Measurements from ENCODE around the gene SPATA24.
"Not testable (repeated sequence)": the region's sequence is repeated elsewhere in the genome, so short reads cannot be mapped to it uniquely, and the experiment has no call there.

The SPATA24 gene

GRCh38 chr5:139383275-139383992, 20.5 kb downstream of the SPATA24 start, which contains the start of gene SLC23A1:
Gene SLC23A1, minus strand, starts transcription at chr5:139383297. Its CDS starts 44 bp downstream, at chr5:139383253.
- DNase-seq (ENCODE audit: low read depth, low spot score), result no peak

GRCh38 chr5:139382807-139383206, 21.1 kb downstream of the SPATA24 start:
- no peak for DNase-seq (ENCODE audit: low read depth, low spot score)

GRCh38 chr5:139381837-139382761, 21.8 kb downstream of the SPATA24 start:
- no peak for DNase-seq (ENCODE audit: low read depth, low spot score)

- DNase-seq (ENCODE audit: low read depth, low spot score), result no peak
Observed at GRCh38 chr5:139379626-139380449, 24.1 kb downstream of the SPATA24 start.

GRCh38 chr5:139378941-139379361, 24.9 kb downstream of the SPATA24 start:
- DNase-seq (ENCODE audit: low read depth, low spot score), result no peak

- DNase-seq (ENCODE audit: low read depth, low spot score), result no peak
Observed at GRCh38 chr5:139378101-139378825, 25.6 kb downstream of the SPATA24 start.

GRCh38 chr5:139377226-139377625, 26.7 kb downstream of the SPATA24 start:
- DNase-seq (ENCODE audit: low read depth, low spot score), result no peak

GRCh38 chr5:139376364-139376763, 27.5 kb downstream of the SPATA24 start:
- DNase-seq (ENCODE audit: low read depth, low spot score), result no peak

- no peak for DNase-seq (ENCODE audit: low read depth, low spot score)
Observed at GRCh38 chr5:139374909-139375308, 29.0 kb downstream of the SPATA24 start.

GRCh38 chr5:139371482-139372435, 32.1 kb downstream of the SPATA24 start:
- DNase-seq (ENCODE audit: low read depth, low spot score), result no peak

- no peak for DNase-seq (ENCODE audit: low read depth, low spot score)
Observed at GRCh38 chr5:139369181-139369580, 34.7 kb downstream of the SPATA24 start.

GRCh38 chr5:139368613-139369012, 35.3 kb downstream of the SPATA24 start:
- no peak for DNase-seq (ENCODE audit: low read depth, low spot score)

GRCh38 chr5:139364466-139364865, 39.4 kb downstream of the SPATA24 start:
- DNase-seq (ENCODE audit: low read depth, low spot score), result no peak

GRCh38 chr5:139363937-139364336, 40.0 kb downstream of the SPATA24 start:
- no peak for DNase-seq (ENCODE audit: low read depth, low spot score)

GRCh38 chr5:139361835-139362429, 42.0 kb downstream of the SPATA24 start:
- DNase-seq (ENCODE audit: low read depth, low spot score), result no peak

- DNase-seq (ENCODE audit: low read depth, low spot score), result no peak
Observed at GRCh38 chr5:139360384-139360783, 43.5 kb downstream of the SPATA24 start.

GRCh38 chr5:139358064-139358463, 45.8 kb downstream of the SPATA24 start:
- DNase-seq (ENCODE audit: low read depth, low spot score), result no peak

GRCh38 chr5:139355900-139356299, 48.0 kb downstream of the SPATA24 start:
- not testable (repeated sequence) for DNase-seq (ENCODE audit: low read depth, low spot score)

- no peak for DNase-seq (ENCODE audit: low read depth, low spot score)
Observed at GRCh38 chr5:139354186-139354585, 49.7 kb downstream of the SPATA24 start.
